ENCODE data around the gene SLC2A2. TPM values are rescaled to one million over a fixed set of nuclear protein-coding genes. Genes with fewer than 3 reads are reported as not detected.

SLC2A2 gene
- total RNA-seq, 1 donor from 2014 or later, result not detected

DNA sequence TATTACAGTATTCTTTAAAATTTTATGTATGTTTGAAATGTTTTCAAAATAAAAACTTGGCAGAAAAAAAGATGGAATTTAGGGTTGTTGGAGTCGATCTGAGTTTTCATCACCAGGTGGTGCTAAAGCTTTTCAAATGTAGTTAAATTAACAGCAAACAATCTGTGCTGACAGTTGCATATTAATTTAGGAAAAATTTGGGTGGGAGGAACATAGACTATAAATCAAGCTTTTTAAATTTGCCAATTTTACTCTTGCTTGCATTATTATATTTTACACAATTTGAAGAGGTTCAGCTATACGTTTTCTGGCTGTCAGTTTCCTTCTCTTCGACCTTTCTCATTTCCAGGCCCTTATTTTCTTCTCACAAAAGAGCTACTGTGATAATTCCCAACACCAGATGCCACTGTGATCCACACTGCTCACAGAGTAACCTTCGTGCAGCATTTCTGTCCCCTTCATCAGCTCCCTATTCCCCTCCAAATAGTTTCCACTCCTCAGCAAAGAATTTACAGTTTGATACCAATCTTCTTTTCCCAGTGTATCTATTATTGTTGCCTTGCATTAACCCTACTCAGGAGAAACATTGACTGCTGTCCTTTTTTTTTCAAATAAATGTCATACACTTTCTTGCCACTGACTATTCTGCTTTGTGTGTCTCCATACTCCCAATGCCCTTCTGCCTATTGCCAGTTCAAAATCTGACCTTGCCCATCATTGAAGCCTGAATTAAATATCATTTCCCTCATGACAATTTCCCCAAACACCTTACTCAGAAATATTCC is 64.7 kb downstream of the SLC2A2 start:
- Mint-ChIP-seq H3K4me3 (no peak overlapping the region), H3K27ac (no peak overlapping the region), H3K36me3 (ENCODE audit: low read depth) (no peaks in the 10 kb centered on the region), H3K27me3 (peaks cover 30% of the 10 kb centered on the region), H3K9me3 (no peaks in the 10 kb centered on the region), H3K4me1 (no peaks in the 10 kb centered on the region)
- intact Hi-C loops (cut with micrococcal nuclease), result loop anchor here (1.0 kb wide), 2 partner anchors 604 to 810 kb away; no protein-coding TSS in a partner anchor
- DNase-seq, result no peak

- Mint-ChIP-seq H3K4me3 (no peak overlapping the region), H3K27ac (no peak overlapping the region), H3K27me3 (peaks cover 40% of the 10 kb centered on the region), H3K9me3 (no peaks in the 10 kb centered on the region), H3K4me1 (no peaks in the 10 kb centered on the region), H3K36me3 (ENCODE audit: low read depth) (no peaks in the 10 kb centered on the region)
- intact Hi-C loops (cut with micrococcal nuclease), result no loop called here
- no peak for DNase-seq
Measured at GRCh38 chr3:170959457-170959856, 67.1 kb downstream of the SLC2A2 start.

- H3K4me3 Mint-ChIP-seq, result no peak overlapping the region
- H3K27me3 Mint-ChIP-seq, result peaks cover 34% of the 10 kb centered on the region
- H3K9me3 Mint-ChIP-seq, result no peaks in the 10 kb centered on the region
- no peak overlapping the region for H3K27ac Mint-ChIP-seq
- no peak for DNase-seq
- H3K4me1 Mint-ChIP-seq, result no peaks in the 10 kb centered on the region
- intact Hi-C loops (cut with micrococcal nuclease), result no loop called here
- no peaks in the 10 kb centered on the region for H3K36me3 Mint-ChIP-seq (ENCODE audit: low read depth)
Measured at GRCh38 chr3:170956647-170957046, 69.9 kb downstream of the SLC2A2 start.

DNA sequence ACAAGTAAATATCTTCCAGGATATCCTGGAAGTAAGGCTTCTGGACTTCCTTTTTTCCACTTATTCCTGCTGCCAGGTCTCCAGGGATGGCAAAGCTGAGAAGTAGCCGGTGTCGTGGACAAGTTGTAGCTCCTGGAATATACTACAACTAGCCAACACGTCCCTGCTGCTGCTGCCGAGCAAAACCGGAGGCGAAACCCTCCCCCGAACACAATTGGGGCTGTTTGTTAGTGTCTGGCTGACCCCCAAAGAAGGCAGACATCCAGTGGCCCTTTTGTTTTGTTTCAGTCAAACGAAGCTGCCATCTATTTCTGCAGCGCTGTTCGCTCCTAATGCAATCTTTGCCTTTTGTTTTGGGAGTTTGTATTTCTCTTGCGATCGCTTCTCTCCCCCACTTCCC is 72.8 kb downstream of the SLC2A2 start:
- Mint-ChIP-seq H3K4me1 (no peaks in the 10 kb centered on the region), H3K4me3 (no peak overlapping the region), H3K27ac (no peak overlapping the region), H3K27me3 (peaks cover 29% of the 10 kb centered on the region), H3K36me3 (ENCODE audit: low read depth) (no peaks in the 10 kb centered on the region), H3K9me3 (no peaks in the 10 kb centered on the region)
- intact Hi-C loops (cut with micrococcal nuclease), result no loop called here
- DNase-seq, result no peak

GRCh38 chr3:170953229-170953628 is 73.3 kb downstream of the SLC2A2 start:
- H3K4me1 Mint-ChIP-seq, result no peaks in the 10 kb centered on the region
- intact Hi-C loops (cut with micrococcal nuclease), result no loop called here
- no peaks in the 10 kb centered on the region for H3K36me3 Mint-ChIP-seq (ENCODE audit: low read depth)
- no peak overlapping the region for H3K4me3 Mint-ChIP-seq
- H3K9me3 Mint-ChIP-seq, result no peaks in the 10 kb centered on the region
- no peak overlapping the region for H3K27ac Mint-ChIP-seq
- DNase-seq, result no peak
- peaks cover 26% of the 10 kb centered on the region for H3K27me3 Mint-ChIP-seq

- Mint-ChIP-seq H3K4me1 (no peaks in the 10 kb centered on the region), H3K9me3 (no peaks in the 10 kb centered on the region), H3K36me3 (ENCODE audit: low read depth) (no peaks in the 10 kb centered on the region), H3K27ac (no peak overlapping the region), H3K4me3 (no peak overlapping the region), H3K27me3 (peaks cover 3% of the 10 kb centered on the region)
- intact Hi-C loops (cut with micrococcal nuclease), result no loop called here
- DNase-seq, result no peak
Measured at GRCh38 chr3:170949211-170949610, 77.3 kb downstream of the SLC2A2 start.

- no peaks in the 10 kb centered on the region for H3K4me1 Mint-ChIP-seq
- intact Hi-C loops (cut with micrococcal nuclease), result no loop called here
Measured at GRCh38 chr3:170947018-170947769, 79.3 kb downstream of the SLC2A2 start.

More at GRCh38 chr3:170947018-170947769, 79.3 kb downstream of the SLC2A2 start:
- no peak for DNase-seq
- Mint-ChIP-seq H3K27ac (no peak overlapping the region), H3K4me3 (no peak overlapping the region), H3K9me3 (peaks cover 3% of the 10 kb centered on the region), H3K36me3 (ENCODE audit: low read depth) (no peaks in the 10 kb centered on the region), H3K27me3 (peaks cover 3% of the 10 kb centered on the region)

Other genes starting within 250 kb of the SLC2A2 start
- gene RPL22L1, start 156.5 kb downstream of the SLC2A2 start, total RNA-seq, result 157 TPM in 2 replicates
- 8.7 and 9.7 TPM in 2 replicates for gene EIF5A2, start 118.1 kb downstream of the SLC2A2 start, total RNA-seq

Data from activated CD4-positive, alpha-beta T cell treated with anti-CD3 and anti-CD28 coated beads, Interleukin-2, amount 10 ng/mL, durations not matched to agents 24 days and 14 days (primary cell).